Spinal cord (tissue), 10 donors: ENCODE data around the gene TRIM66. TPM values are rescaled to one million over a fixed set of nuclear protein-coding genes. Genes with fewer than 3 reads are reported as not detected.

Source experiments
- DNase-seq, 6 donors: peaks; one replicate each; pipeline versions ENCODE4 v3.0.0 to v3.0.0-alpha.2; 2013 to 2015; ENCODE audit warnings: low spot score in 6 of 6, low read depth in 4 of 6
- H3K27ac ChIP-seq: one replicate; pipeline ENCODE4 v1.5.1; 2013; ENCODE audit warnings: low read depth, low read length, control low read depth
- H3K27me3 ChIP-seq: one replicate; pipeline ENCODE4 v1.6.1; 2013; ENCODE audit warnings: low read length; ENCODE audit not compliant: control insufficient read depth, insufficient read depth
- H3K36me3 ChIP-seq: one replicate; pipeline ENCODE4 v1.6.1; 2013; ENCODE audit warnings: low read length; ENCODE audit not compliant: control insufficient read depth, insufficient read depth
- H3K4me1 ChIP-seq: one replicate; pipeline ENCODE4 v1.6.1; 2013; ENCODE audit warnings: low read length; ENCODE audit not compliant: control insufficient read depth, insufficient read depth
- H3K4me3 ChIP-seq: one replicate; pipeline ENCODE4 v1.5.1; 2013; ENCODE audit warnings: low read depth, low read length, control low read depth
- H3K9me3 ChIP-seq: one replicate; pipeline ENCODE4 v1.6.1; 2013; ENCODE audit warnings: low read length; ENCODE audit not compliant: control insufficient read depth, insufficient read depth
- WGBS: methylation state at CpG from one replicate; pipeline ENCODE4 v1.1.5; 2013; ENCODE audit warnings: missing lambda C conversion rate; ENCODE audit not compliant: insufficient coverage; 5-methylcytosine and 5-hydroxymethylcytosine counted together
- polyA plus RNA-seq, 2 donors: library from polyadenylated mRNA; unstranded; fragments of 120-200 nt; gene quantifications; one replicate each; pipeline ENCODE4 v1.2.1, GENCODE V29; 2013; ENCODE audit not compliant: insufficient read length in 2 of 2
- total RNA-seq, 2 donors: library from RNA; depleted of rRNA in 1 of 2; stranded (reverse); fragments of 120-200 nt in 1 of 2; fragments of >200 nt in 1 of 2; gene quantifications; one replicate each; pipeline versions ENCODE4 v1.2.3 to v1.2.4, GENCODE V29; 2013 to 2014
- donor health status: healthy.

Gene TRIM66
- total and polyA plus RNA-seq, 4 donors: 4.8 to 8.5 (median 7.5) TPM

- Histone ChIP-seq H3K27me3 (no peaks in the 10 kb centered on the region), H3K4me1 (no peaks in the 10 kb centered on the region), H3K36me3 (peaks cover 61% of the 10 kb centered on the region), H3K9me3 (no peaks in the 10 kb centered on the region), H3K27ac (no peak overlapping the region), H3K4me3 (no peak overlapping the region)
- DNase-seq: no peak
- 97% methylated on average over 4 of the region's 6 CpGs for WGBS
Observed at GRCh38 chr11:8693010-8693551, 10.6 kb upstream of the TRIM66 start.

- Histone ChIP-seq H3K4me3 (no peak overlapping the region), H3K27ac (no peak overlapping the region), H3K36me3 (peaks cover 58% of the 10 kb centered on the region), H3K27me3 (no peaks in the 10 kb centered on the region), H3K9me3 (no peaks in the 10 kb centered on the region), H3K4me1 (no peaks in the 10 kb centered on the region)
- no peak for DNase-seq
- 81% methylated on average over 2 of the region's 3 CpGs for WGBS
Observed at GRCh38 chr11:8692417-8692816, 10.0 kb upstream of the TRIM66 start.

- Histone ChIP-seq H3K36me3 (peaks cover 55% of the 10 kb centered on the region), H3K27me3 (no peaks in the 10 kb centered on the region), H3K4me1 (no peaks in the 10 kb centered on the region), H3K27ac (no peak overlapping the region), H3K9me3 (no peaks in the 10 kb centered on the region), H3K4me3 (no peak overlapping the region)
- 97% methylated on average over 4 of the region's 6 CpGs for WGBS
- no peak for DNase-seq
Observed at GRCh38 chr11:8691601-8692000, 9.1 kb upstream of the TRIM66 start.

GRCh38 chr11:8690374-8691342 is 8.2 kb upstream of the TRIM66 start:
- Histone ChIP-seq H3K4me3 (no peak overlapping the region), H3K27me3 (no peaks in the 10 kb centered on the region), H3K4me1 (no peaks in the 10 kb centered on the region), H3K36me3 (peaks cover 52% of the 10 kb centered on the region), H3K27ac (no peak overlapping the region), H3K9me3 (no peaks in the 10 kb centered on the region)
- DNase-seq: no peak
- no CpG with 5 or more reads among the region's 4 CpGs for WGBS

- WGBS: 92% methylated on average over 6 of the region's 8 CpGs
- Histone ChIP-seq H3K4me3 (no peak overlapping the region), H3K4me1 (no peaks in the 10 kb centered on the region), H3K36me3 (peaks cover 52% of the 10 kb centered on the region), H3K27me3 (no peaks in the 10 kb centered on the region), H3K27ac (no peak overlapping the region), H3K9me3 (no peaks in the 10 kb centered on the region)
- no peak for DNase-seq
Observed at GRCh38 chr11:8689726-8690255, 7.3 kb upstream of the TRIM66 start.

- H3K36me3 ChIP-seq: peaks cover 46% of the 10 kb centered on the region
- 1% methylated on average over 53 of the region's 56 CpGs for WGBS
Observed at GRCh38 chr11:8688414-8689362, 6.2 kb upstream of the TRIM66 start.

GRCh38 chr11:8686325-8686724 is 3.9 kb upstream of the TRIM66 start:
- Histone ChIP-seq H3K27ac (no peak overlapping the region), H3K36me3 (peaks cover 29% of the 10 kb centered on the region), H3K9me3 (no peaks in the 10 kb centered on the region), H3K4me3 (no peak overlapping the region), H3K27me3 (no peaks in the 10 kb centered on the region), H3K4me1 (peaks cover 16% of the 10 kb centered on the region)
- WGBS: 100% methylated on average over 1 of the region's 7 CpGs
- no peak for DNase-seq

More at GRCh38 chr11:8688414-8689362, 6.2 kb upstream of the TRIM66 start:
- H3K4me1 ChIP-seq: peaks cover 5% of the 10 kb centered on the region
- H3K27me3 ChIP-seq: no peaks in the 10 kb centered on the region
- H3K9me3 ChIP-seq: no peaks in the 10 kb centered on the region
- H3K27ac ChIP-seq: peak overlapping the region; percentile 77
- DNase-seq: peak; percentile 85 to 98 (median 92)
- peak overlapping the region; percentile 62 for H3K4me3 ChIP-seq

GRCh38 chr11:8685820-8686219 is 3.4 kb upstream of the TRIM66 start:
- Histone ChIP-seq H3K9me3 (no peaks in the 10 kb centered on the region), H3K4me3 (no peak overlapping the region), H3K27ac (no peak overlapping the region), H3K4me1 (peaks cover 16% of the 10 kb centered on the region), H3K36me3 (peaks cover 28% of the 10 kb centered on the region), H3K27me3 (no peaks in the 10 kb centered on the region)
- no peak for DNase-seq
- WGBS: no CpG with 5 or more reads among the region's 2 CpGs

- 80% methylated on average over 4 of the region's 7 CpGs for WGBS
- Histone ChIP-seq H3K4me3 (no peak overlapping the region), H3K36me3 (peaks cover 28% of the 10 kb centered on the region), H3K9me3 (no peaks in the 10 kb centered on the region), H3K27ac (no peak overlapping the region), H3K4me1 (peaks cover 16% of the 10 kb centered on the region), H3K27me3 (no peaks in the 10 kb centered on the region)
- DNase-seq: no peak
Observed at GRCh38 chr11:8685306-8685705, 2.8 kb upstream of the TRIM66 start.
